Karpas-422 (cell line): ENCODE results near the gene RAB31. TPM values are rescaled to one million over a fixed set of nuclear protein-coding genes. Genes with fewer than 3 reads are reported as not detected.

ENCODE experiments used
- DNase-seq: peaks from one replicate; pipeline ENCODE4 v3.0.0-alpha.2; 2015
- H2AFZ ChIP-seq: fragments of 200-600 bp; sonication (generic); 2 replicates; pipeline ENCODE4 v1.6.1; 2014; ENCODE audit warnings: antibody characterized with exemption, low read length, mixed read lengths
- H3K27ac ChIP-seq: fragments of 200-600 bp; sonication (generic); 2 replicates; pipeline ENCODE4 v1.5.1; 2014; ENCODE audit warnings: mild to moderate bottlenecking, low read length, moderate library complexity
- H3K27me3 ChIP-seq: fragments of 200-600 bp; sonication (generic); 2 replicates; pipeline ENCODE4 v1.6.1; 2014; ENCODE audit warnings: low read length, mixed read lengths
- H3K36me3 ChIP-seq: fragments of 200-600 bp; sonication (generic); 2 replicates; pipeline ENCODE4 v1.6.1; 2014; ENCODE audit warnings: low read length, mixed read lengths; ENCODE audit not compliant: insufficient read depth
- H3K4me1 ChIP-seq: fragments of 200-600 bp; sonication (generic); 2 replicates; pipeline ENCODE4 v1.6.1; 2014; ENCODE audit warnings: mild to moderate bottlenecking, low read length, mixed read lengths
- H3K4me2 ChIP-seq: fragments of 200-600 bp; sonication (generic); 2 replicates; pipeline ENCODE4 v1.6.1; 2014; ENCODE audit warnings: low read length, low read depth, mild to moderate bottlenecking; ENCODE audit not compliant: poor library complexity, severe bottlenecking
- H3K4me3 ChIP-seq: fragments of 200-600 bp; sonication (generic); 2 replicates; pipeline ENCODE4 v1.5.1; 2014; ENCODE audit warnings: mild to moderate bottlenecking, antibody characterized with exemption, low read length, mixed read lengths
- H3K79me2 ChIP-seq: fragments of 200-600 bp; sonication (generic); 2 replicates; pipeline ENCODE4 v1.6.1; 2014; ENCODE audit warnings: mild to moderate bottlenecking, low read length, mixed read lengths
- H3K9ac ChIP-seq: fragments of 200-600 bp; sonication (generic); 2 replicates; pipeline ENCODE4 v1.6.0; 2014; ENCODE audit warnings: low read length
- H3K9me2 ChIP-seq: fragments of 200-600 bp; sonication (generic), shearing (Covaris generic); replicated peaks from 2 replicates; pipeline ENCODE4 v1.6.0; 2014; ENCODE audit warnings: mild to moderate bottlenecking, low read length, moderate library complexity; ENCODE audit not compliant: insufficient read depth
- H3K9me3 ChIP-seq: fragments of 300-700, 200-600 bp; sonication (generic); 2 replicates; pipeline ENCODE4 v1.6.1; 2014; ENCODE audit warnings: low read length, mixed read lengths
- H4K20me1 ChIP-seq: fragments of 200-600 bp; sonication (generic); 2 replicates; pipeline ENCODE4 v1.6.1; 2014; ENCODE audit warnings: mild to moderate bottlenecking, antibody characterized with exemption, low read length, low read depth; ENCODE audit not compliant: insufficient read depth
- total RNA-seq: library from RNA; depleted of rRNA; stranded (reverse); fragments of >200 nt; shearing (Covaris generic); gene quantifications from 2 replicates; pipeline ENCODE4 v1.2.3, GENCODE V29; 2014; ENCODE audit warnings: low replicate concordance

Gene RAB31
- total RNA-seq, 1 experiment from 2014 or later: not detected

DNA sequence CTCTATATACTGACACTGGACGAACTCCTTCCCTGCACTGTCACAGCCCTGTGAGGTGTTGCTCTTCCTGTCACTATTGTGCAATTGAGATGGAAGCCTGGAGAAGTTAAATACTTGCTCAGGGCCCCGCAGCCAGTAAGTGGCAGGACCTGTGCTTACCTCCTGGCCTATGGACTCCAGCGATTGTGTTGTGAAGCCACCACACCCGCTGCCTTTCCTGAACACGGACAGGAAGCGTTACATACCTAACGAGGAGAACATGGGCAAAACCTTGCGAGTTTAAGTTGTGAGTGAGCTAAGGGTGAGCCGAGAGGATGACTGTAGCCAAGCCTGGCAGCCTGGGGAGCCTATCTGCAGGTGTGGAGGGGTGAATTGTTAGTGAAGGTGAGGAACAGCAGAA, 26.1 kb downstream of the RAB31 start:
- Histone ChIP-seq H2AFZ (no peak overlapping the region), H3K4me3 (no peak overlapping the region), H3K27ac (no peak overlapping the region), H3K9me3 (no peaks in the 10 kb centered on the region), H3K36me3 (no peaks in the 10 kb centered on the region), H3K79me2 (no peaks in the 10 kb centered on the region), H4K20me1 (no peaks in the 10 kb centered on the region), H3K9me2 (no peaks in the 10 kb centered on the region), H3K4me1 (no peaks in the 10 kb centered on the region), H3K27me3 (no peaks in the 10 kb centered on the region), H3K9ac (no peak overlapping the region), H3K4me2 (no peak overlapping the region)
- peak; percentile 22 for DNase-seq

DNA sequence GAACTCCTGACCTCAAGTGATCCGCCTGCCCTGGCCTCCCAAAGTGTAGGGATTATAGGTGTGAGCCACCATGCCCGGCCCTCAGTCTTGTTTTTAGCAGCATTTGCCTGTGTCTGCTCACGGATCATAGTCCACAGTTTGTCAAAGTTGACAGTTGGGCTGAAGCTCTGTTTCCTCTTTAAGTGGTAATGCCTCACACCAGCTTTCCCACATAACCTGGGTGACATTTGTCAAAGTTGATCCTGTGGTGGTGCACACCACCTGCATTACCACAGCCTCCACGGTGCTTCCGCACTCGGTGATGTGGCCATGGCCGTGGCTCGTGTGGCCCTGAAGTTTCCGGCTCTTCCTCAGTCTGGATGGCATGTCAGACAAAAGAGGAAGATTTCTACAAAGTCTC, 27.1 kb downstream of the RAB31 start:
- Histone ChIP-seq H3K27me3 (no peaks in the 10 kb centered on the region), H3K9me2 (no peaks in the 10 kb centered on the region), H4K20me1 (no peaks in the 10 kb centered on the region), H3K4me1 (no peaks in the 10 kb centered on the region), H3K79me2 (no peaks in the 10 kb centered on the region), H3K9me3 (no peaks in the 10 kb centered on the region), H2AFZ (no peak overlapping the region), H3K27ac (no peak overlapping the region), H3K4me2 (no peak overlapping the region), H3K9ac (no peak overlapping the region), H3K4me3 (no peak overlapping the region), H3K36me3 (no peaks in the 10 kb centered on the region)
- DNase-seq: no peak

DNA sequence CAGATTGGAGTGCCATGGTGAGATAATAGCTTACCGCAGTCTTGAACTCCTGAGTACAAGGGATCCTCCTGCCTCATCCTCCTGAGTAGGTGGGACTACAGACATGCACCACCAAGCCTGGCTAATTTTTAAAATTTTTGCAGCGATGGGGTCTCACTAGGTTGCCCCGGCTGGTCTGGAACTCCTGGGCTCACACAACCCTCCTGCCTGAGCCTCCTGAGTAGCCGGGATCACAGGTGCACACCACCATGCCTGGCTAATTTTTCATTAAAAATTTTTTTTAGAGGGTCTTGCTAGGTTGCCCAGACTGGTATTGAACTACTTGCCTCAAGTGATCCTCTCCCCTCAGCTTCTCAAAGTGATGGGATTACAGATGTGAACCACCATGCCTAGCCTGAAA, 27.8 kb downstream of the RAB31 start:
- no peak for DNase-seq
- Histone ChIP-seq H3K27ac (no peak overlapping the region), H3K9ac (no peak overlapping the region), H3K4me3 (no peak overlapping the region), H3K9me2 (no peaks in the 10 kb centered on the region), H3K36me3 (no peaks in the 10 kb centered on the region), H3K4me1 (no peaks in the 10 kb centered on the region), H2AFZ (no peak overlapping the region), H3K27me3 (no peaks in the 10 kb centered on the region), H4K20me1 (no peaks in the 10 kb centered on the region), H3K9me3 (no peaks in the 10 kb centered on the region), H3K79me2 (no peaks in the 10 kb centered on the region), H3K4me2 (no peak overlapping the region)

DNA sequence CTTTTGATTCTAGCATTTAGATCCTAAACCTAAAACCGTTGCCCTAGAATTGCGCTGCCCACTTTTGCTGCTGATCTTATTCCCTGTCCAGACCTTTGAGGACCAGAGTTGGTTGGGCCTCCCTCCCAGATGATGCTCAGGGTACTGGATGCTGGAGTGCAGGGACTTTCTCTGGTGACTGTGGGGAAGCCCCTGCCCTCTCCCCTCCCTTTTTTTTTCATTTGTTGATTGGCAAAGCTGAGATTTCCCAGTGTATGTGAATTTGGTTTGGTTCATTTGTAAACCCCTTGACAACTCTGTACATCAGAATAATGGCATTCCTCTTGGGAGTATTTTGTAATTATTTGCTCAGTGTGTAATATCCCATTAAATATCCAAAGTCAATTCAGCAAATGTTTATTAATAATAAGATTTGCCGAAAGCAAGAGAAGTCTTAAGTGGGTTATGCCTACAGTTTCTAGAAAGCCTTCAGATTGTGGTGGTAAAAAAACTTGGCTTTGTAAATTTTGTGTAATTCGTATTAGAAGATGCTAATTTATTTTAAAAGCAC, 28.3 kb downstream of the RAB31 start:
- Histone ChIP-seq H3K4me3 (no peak overlapping the region), H2AFZ (no peak overlapping the region), H3K4me1 (no peaks in the 10 kb centered on the region), H3K9me3 (no peaks in the 10 kb centered on the region), H3K27ac (no peak overlapping the region), H4K20me1 (no peaks in the 10 kb centered on the region), H3K27me3 (no peaks in the 10 kb centered on the region), H3K9ac (no peak overlapping the region), H3K9me2 (no peaks in the 10 kb centered on the region), H3K36me3 (no peaks in the 10 kb centered on the region), H3K79me2 (no peaks in the 10 kb centered on the region), H3K4me2 (no peak overlapping the region)
- DNase-seq: peak; percentile 9

DNA sequence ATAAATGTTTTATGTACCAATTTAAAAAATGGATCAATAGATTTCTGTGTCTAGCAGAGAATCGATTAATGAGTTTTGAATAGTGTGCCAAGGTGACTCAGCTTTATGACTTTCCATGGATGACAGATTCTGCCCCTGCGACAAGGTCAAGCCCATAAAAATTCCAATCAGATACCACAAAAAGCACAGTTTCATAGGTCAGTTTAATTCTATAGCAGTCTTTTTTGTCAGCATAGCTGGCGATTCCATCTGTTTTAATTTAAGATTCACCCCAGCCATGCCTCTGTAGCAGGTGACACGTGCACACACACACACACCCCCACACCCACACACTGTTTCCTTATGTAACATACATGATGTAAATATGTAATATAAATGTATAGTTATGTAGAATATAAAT, 28.9 kb downstream of the RAB31 start:
- no peak overlapping the region for H3K27ac ChIP-seq
- no peaks in the 10 kb centered on the region for H4K20me1 ChIP-seq
- no peaks in the 10 kb centered on the region for H3K79me2 ChIP-seq
- no peaks in the 10 kb centered on the region for H3K36me3 ChIP-seq
- no peaks in the 10 kb centered on the region for H3K9me3 ChIP-seq
- no peak overlapping the region for H3K4me3 ChIP-seq
- no peaks in the 10 kb centered on the region for H3K4me1 ChIP-seq
- H3K4me2 ChIP-seq: no peak overlapping the region
- H3K27me3 ChIP-seq: no peaks in the 10 kb centered on the region
- no peaks in the 10 kb centered on the region for H3K9me2 ChIP-seq
- no peak overlapping the region for H2AFZ ChIP-seq
- no peak overlapping the region for H3K9ac ChIP-seq
- no peak for DNase-seq

DNA sequence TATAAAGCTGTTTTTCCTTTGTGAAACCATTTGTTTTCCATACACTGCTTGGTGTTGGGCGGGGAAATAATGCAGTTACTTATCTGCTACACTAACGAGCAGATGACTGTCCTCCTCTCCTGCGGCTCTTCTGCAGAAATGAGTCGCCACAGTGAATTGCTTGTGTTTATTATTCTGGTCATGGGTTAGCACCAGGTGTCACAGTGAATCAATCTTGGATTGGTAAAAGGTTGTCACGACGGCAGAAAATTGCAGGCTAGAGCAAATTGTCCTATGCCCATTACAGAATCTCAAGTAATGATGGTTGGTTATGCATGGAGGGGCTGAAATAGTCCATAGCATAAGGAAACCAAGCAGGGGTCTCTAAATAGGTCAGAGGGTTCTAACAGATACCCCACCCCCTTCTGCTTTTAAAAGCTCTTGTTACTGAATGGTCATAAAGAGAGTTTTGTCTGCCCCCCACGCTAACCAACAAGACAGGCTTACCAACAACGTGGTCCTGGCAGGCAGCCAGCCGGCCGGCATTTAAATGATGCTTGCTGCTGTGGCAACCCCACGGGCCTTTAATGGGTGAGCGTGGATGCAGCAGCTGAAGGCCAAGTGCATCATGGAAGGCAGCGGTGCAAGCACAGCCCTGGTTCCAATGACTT, 29.5 kb downstream of the RAB31 start:
- Histone ChIP-seq H3K9me2 (no peaks in the 10 kb centered on the region), H3K4me1 (no peaks in the 10 kb centered on the region), H3K9ac (no peak overlapping the region), H3K27ac (no peak overlapping the region), H4K20me1 (no peaks in the 10 kb centered on the region), H2AFZ (no peak overlapping the region), H3K79me2 (no peaks in the 10 kb centered on the region), H3K9me3 (no peaks in the 10 kb centered on the region), H3K4me3 (no peak overlapping the region), H3K4me2 (no peak overlapping the region), H3K27me3 (no peaks in the 10 kb centered on the region), H3K36me3 (no peaks in the 10 kb centered on the region)
- DNase-seq: peak; percentile 24

DNA sequence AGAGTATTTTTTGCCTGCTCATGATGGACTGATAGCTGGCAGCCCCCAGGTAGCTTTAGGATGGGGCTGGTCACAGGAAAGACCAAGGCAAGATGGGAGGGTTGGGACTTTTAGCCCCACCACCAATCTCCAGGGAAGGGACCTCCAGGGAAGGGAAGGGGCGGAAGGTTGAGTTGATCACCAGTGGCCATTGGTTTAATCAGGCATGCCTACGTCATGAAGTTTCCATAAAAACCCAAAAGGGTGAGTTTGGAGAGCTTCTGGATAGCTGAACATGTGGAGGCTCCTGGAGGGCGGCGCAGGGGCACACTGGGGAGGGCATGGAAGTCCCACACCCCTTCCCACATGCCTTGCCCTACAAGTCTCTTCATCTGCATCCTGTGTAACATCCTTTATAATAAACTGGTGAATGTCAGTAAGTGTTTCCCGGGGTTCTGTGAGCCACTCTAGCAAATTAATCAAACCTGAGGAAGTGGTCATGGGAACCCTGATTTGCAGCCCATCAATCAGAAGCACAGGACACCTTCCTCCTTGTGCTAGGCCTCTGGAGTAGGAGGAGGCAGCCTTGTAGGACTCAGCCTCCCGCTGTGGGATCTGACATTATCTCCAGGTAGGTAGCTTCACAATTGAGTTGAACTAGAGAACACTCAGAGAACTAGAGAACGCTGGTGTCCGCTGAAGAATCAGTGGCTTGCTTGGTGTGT, 30.3 kb downstream of the RAB31 start:
- no peaks in the 10 kb centered on the region for H3K27me3 ChIP-seq
- H3K36me3 ChIP-seq: no peaks in the 10 kb centered on the region
- no peaks in the 10 kb centered on the region for H3K9me2 ChIP-seq
- H3K4me1 ChIP-seq: no peaks in the 10 kb centered on the region
- no peak overlapping the region for H3K27ac ChIP-seq
- no peak overlapping the region for H3K4me2 ChIP-seq
- no peaks in the 10 kb centered on the region for H4K20me1 ChIP-seq
- no peaks in the 10 kb centered on the region for H3K79me2 ChIP-seq
- no peak overlapping the region for H3K9ac ChIP-seq
- no peaks in the 10 kb centered on the region for H3K9me3 ChIP-seq
- H2AFZ ChIP-seq: no peak overlapping the region
- no peak overlapping the region for H3K4me3 ChIP-seq
- peak; percentile 26 for DNase-seq

DNA sequence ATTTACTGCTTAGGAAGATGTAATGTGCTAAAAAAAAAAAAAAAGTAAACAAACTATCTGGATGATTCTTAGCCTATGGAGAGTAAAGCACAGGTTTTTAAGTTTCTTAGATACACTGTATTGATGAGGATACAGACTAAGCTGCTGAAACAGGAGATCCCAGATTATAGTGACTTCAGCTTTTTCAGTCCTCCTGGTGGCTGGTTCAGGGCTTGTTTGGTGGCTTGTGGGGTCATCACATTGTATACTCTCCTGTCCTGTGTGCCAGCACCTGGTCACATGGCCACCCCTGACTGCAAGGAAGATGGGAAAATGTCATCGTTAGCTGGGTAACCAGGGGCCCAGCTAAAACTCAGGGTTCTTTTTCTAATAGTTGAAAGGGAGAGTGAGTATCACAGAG, 31.4 kb downstream of the RAB31 start:
- Histone ChIP-seq H3K9me3 (no peaks in the 10 kb centered on the region), H3K36me3 (no peaks in the 10 kb centered on the region), H3K79me2 (no peaks in the 10 kb centered on the region), H3K27ac (no peak overlapping the region), H3K27me3 (no peaks in the 10 kb centered on the region), H4K20me1 (no peaks in the 10 kb centered on the region), H3K9me2 (no peaks in the 10 kb centered on the region), H2AFZ (no peak overlapping the region), H3K9ac (no peak overlapping the region), H3K4me3 (no peak overlapping the region), H3K4me1 (no peaks in the 10 kb centered on the region), H3K4me2 (no peak overlapping the region)
- DNase-seq: peak; percentile 35
